NCI-H1092 (cell line): Measurements from ENCODE around the gene RNU2-63P.
"Not testable (repeated sequence)": the region's sequence is repeated elsewhere in the genome, so short reads cannot be mapped to it uniquely, and the experiment has no call there.

Experiments
- DNase-seq: peaks from one replicate; lab custom pipeline; 2025; lab: John Stamatoyannopoulos, UW

The RNU2-63P gene

DNA sequence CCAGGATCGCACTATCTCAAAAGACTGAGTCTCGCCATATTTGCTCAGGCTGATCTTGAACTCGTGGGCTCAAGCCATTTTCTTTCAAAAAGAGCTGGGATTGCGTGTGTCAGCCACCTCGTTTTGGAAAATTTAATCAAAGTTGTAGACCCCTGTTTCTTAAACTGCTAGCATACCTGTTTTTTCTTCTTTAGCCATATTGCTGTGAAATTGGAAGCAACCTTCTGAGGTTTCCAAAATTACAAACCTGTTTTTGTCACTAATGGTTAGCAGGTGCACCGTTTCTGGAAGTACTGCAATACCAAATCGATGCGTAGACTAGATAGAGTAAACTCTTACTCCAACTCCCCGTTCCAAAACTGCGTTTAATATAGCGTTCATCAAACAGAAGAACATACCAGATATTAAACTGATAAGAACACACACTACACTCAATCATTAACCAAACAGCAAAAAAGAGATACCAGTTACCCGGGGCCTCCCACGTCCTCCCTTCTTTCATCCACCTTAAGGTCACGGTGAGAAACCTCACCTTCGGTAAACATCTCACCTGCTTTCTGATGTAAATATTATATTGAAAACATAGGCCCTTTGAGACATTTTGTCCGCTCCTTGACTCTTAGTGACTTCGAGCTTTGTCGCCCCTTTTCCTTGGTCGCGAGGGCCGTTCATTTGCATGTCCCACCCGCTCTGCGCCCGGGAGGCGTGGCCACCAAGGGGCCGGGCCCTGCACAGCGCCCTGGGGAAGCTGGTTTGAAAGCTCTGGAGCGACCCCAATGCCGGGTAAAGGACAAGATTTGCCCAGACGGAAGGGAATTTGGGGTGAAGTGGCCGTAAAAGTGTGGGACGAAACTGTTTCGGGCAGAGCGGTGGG, at the start of gene RNU2-63P:
TSS of gene RNU2-63P (minus strand) at position 462 of the 874 bp plus-strand sequence.
- DNase-seq, result peak; percentile 69

DNA sequence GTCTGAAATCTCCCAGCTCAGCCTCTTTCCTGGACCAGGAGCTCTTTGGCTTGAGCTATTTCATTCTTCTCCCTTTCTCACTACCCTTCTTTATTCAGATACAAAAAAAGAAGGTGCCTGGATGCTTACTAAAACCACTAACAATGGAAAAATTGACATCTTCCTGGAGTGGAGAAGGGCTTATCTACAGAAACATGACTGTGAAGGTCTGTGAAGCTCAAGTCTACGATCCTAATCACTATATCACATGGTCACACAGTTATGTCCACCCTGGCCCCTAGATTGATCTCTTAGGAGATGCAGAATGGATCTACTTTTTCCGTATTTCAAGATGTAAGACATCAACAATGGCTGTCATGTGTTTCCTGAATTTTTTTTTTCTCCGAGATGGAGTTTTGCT, 44.9 kb upstream of the RNU2-63P start:
- no peak for DNase-seq

GRCh38 chr2:88060907-88061275, 44.5 kb upstream of the RNU2-63P start:
- no peak for DNase-seq

- DNase-seq, result no peak
Observed at GRCh38 chr2:88059979-88060906, 43.9 kb upstream of the RNU2-63P start.

DNA sequence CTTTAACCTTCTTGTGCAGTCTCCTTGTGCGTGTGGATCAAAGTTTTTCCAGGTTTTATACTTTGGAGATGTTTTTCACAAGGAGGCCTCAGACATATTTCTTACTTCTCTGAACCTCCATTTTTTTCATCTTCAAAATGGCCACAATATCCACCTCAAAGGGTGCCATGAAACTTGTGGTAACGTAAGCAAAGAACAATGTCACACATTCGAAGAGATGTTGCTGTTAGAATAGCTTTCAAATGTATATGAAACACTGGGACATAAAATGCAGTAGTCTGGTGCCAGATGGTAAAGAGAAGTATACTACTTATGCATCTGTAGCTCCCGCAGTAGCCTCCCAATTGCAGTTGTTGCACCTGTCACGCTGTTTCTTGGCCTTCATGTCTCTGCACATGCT, 41.8 kb upstream of the RNU2-63P start:
- DNase-seq, result no peak

- DNase-seq, result no peak
Observed at GRCh38 chr2:88057437-88057844, 41.1 kb upstream of the RNU2-63P start.

DNA sequence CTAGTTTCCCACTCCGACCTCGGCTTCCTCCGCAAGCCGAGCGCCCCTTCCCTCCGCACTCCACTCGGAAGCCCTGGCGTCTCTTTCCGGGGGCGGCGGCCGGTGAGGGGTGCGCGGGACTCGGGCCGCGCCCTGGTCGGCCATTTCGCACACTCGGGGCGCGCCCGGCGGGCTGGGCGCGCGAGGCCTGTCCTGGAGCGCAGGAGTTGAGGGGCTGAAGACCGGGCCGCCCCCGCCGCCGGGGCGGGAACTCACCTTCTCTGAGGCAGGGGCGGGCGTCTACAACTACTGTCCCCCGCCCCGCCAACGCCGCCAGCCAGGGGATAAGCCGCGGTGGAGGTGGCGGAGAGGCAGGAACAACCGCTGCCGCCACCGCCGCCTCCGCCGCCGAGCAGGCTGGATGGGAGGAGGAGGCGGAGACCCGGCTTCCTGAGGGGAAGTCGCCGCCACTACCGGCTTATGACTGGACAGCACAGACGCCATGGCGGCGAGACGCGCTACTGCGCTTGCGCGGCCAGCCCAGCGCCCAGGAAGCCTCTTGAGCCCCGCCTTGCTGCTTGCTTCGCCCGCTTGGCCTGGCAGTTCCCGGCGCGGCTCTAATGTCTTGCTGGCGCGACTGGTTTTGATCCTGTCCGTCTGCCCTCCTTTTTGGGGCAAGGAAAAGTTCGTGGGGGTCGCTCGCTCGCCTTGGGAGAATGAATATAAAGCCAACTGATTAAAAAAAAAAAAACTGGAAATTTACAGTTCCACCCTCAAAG, 39.2 kb upstream of the RNU2-63P start, which contains the start of gene KRCC1:
TSS of gene KRCC1 (minus strand) at position 413 of the 758 bp plus-strand sequence. CDS start 27,220 bp downstream, outside the sequence.
- peak; percentile 87 for DNase-seq

GRCh38 chr2:88054782-88055370, 38.5 kb upstream of the RNU2-63P start:
- no peak for DNase-seq

- no peak for DNase-seq
Observed at GRCh38 chr2:88053934-88054781, 37.8 kb upstream of the RNU2-63P start.

- DNase-seq, result no peak
Observed at GRCh38 chr2:88053296-88053695, 36.9 kb upstream of the RNU2-63P start.

GRCh38 chr2:88051792-88052191, 35.4 kb upstream of the RNU2-63P start:
- no peak for DNase-seq

DNA sequence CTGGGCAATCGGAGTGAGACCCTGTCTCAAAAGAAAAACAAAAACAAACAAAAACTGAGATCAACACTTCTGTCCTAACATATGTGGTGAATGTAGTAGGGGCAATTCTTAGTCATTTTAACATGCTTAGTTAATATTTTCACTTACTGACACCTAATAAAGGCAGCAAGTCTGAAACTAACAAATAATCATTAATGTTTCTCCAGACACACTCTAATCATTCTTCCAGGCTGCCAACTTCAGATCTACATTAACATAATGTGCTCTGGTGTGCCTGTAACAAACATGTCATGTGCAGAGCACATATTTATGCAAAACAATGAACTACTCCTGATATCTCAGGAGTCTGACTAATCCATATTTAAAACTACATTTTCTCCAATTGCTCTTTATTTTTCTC, 33.3 kb upstream of the RNU2-63P start:
- no peak for DNase-seq

DNA sequence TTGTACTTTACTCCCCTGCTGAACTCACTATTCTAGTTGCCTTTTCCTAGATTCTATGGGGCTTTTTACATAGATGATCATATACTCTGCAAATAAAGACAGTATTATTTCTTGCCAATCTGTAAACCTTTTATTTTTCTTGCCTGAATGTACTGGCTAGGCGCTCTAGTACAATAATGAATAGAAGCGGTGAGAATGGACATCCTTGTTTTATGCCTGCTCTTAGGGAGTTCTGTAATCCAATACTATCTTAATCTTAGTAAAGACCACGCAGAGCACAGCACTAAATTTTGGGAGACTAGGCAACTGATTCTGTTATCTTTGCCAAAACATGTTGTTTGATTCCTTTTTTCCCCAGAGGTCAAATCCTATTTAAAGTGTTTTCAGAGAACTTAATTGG, 32.2 kb upstream of the RNU2-63P start:
- no peak for DNase-seq

DNA sequence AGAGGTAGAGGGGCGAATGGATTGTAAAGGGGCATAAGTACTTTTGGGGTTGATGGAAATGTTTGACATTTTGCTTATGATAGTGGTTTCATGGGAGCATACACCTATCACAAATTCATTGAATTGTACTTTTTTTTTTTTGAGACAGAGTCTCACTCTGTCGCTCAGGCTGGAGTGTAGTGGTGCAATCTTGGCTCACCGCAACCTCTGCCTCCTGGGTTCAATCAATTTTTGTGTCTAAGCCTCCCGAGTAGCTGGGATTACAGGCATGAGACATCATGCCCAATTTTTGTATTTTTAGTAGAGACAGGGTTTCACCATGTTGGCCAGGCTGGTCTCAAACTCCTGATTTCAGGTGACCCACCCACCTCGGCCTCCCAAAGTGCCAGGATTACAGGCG, 29.2 kb upstream of the RNU2-63P start:
- not testable (repeated sequence) for DNase-seq

DNA sequence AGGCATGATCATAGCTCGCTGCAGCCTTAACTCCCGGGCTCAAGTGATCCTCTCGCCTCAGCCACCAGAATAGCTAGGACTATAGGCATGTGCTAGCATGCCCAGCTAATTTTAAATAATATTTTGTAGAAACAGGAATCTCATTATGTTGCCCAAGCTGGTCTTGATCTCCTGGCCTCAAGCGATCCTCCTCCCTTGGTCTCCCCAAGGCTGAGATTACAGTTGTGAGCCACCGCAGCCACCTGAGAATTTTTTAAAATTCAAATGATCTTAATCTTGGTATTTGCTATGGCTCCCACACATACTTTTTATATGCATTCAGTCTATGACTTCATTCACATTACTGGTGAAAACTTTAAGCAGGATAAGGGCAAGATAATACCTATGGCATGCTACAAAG, 26.1 kb upstream of the RNU2-63P start:
- no peak for DNase-seq

DNA sequence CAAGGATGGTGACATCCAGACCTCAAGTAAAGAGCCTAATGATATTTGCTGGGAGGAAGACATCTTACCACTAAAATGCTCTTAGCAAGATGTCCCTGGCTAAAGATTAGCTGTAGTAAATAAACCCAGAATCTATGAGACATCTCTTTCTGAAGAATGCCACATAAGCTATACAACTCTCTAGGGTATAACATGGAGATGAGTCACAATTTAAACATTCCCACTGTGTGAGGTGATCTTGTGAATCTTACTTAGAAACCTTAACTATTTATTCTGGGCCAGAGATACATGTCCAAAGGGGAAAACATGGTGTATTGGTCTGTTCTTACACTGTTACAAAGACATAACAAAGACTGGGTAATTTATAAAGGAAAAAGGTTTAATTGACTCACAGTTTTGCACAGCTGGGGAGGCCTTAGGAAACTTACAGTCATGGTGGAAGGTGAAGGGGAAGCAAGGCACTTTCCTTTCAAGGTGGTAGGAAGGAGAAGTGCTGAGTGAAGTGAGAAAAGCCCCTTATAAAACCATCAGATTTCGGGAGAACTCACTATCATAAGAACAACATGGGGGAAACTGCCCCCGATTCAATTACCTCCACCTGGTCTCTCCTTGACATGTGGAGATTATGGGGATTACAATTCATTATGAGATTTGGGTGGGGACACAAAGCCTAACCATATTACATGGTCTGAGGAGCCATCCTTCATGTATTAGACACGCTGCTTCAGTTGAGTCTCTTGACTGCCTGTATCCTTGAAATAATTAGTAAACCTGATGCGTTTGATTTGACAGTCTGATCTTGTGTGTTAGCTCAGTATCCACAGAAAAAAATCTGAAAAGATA, 22.1 kb upstream of the RNU2-63P start:
- no peak for DNase-seq

GRCh38 chr2:88036606-88037005, 20.3 kb upstream of the RNU2-63P start:
- DNase-seq, result no peak

GRCh38 chr2:88036182-88036581, 19.8 kb upstream of the RNU2-63P start:
- no peak for DNase-seq

DNA sequence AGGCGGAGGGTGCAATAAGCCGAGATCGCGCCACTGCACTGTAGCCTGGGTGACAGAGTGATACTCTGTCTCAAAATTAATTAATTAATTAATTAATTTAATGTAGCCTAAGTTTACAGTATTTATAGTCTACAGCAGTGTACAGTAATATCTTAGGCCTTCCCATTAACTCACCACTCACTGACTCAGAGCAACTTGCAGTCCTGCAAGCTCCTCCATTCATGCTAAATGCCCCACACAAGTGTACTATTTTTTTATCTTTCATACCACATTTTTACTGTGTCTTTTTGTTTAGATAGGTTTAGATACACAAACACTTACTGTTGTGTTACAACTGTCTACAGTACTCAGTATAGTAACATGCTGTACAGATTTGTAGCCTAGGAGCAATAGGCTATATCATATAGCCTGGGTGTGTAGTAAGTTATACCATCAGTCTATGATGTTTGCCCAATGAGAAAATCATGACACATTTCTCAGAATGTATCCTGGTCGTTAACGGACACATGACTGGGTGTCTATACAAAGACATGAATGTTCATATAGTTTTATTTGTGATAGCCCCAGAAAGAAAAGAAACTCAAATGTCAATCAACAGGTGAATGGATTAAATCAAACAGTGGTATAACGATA, 15.8 kb upstream of the RNU2-63P start:
- no peak for DNase-seq
